NCI-H1417 treated with DMSO at 0.1 percent for 48 hours (cell line): Measurements from ENCODE around the gene BPIFB2.

Source experiments
- DNase-seq: peaks from one replicate; lab custom pipeline; 2025; lab: John Stamatoyannopoulos, UW

Gene BPIFB2

DNA sequence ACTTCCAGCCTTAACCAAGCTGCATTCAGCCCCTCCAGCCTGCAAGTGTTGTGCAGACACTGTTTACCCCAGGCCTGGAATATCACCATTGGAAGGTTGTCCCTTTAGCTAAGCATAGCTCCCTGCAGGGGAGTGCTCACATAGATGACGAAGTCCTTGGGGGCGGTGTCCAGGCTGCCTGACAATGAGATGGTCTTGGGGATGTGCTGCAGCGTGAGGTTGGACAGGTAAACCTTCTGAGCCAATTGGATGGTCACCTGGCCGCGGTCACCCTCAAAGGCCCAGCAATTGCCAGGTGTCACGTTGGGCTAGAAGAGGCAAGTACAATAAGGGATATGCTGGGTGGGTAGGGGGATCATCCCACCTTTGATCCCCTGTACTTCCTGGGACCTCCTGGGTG is 21.9 kb upstream of the BPIFB2 start:
- no peak for DNase-seq

DNA sequence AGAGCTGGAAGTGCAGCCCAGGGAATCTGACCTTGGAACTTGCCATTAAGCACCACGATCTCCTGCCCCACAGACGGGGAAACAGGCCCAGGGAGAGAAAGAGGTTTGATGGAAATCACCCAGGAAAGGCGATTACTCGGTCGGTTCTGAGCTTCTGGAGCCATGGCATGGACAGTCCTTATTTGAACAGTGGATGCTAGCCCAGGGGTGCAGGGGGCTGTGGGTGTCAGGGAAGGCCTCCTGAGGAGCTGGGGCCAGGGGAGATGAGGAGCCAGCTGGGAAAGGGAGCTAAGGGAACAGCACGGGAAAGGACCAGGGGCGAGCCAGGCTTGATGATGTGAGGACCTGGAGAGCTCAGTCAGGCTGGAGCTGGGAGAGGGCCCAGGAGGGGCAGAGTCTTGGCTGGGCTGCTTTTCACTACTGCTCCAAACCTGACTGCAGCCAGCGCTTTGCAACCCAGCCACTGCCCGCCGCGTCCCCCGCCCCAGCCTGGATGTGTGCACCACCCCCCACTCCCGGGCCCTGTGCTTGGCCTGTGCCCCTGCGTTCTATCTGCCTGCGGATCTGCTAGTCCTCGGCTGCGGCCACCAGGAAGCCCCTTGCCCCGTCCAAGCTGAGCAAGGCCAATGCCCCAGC is 21.1 kb upstream of the BPIFB2 start:
- DNase-seq, result no peak

DNA sequence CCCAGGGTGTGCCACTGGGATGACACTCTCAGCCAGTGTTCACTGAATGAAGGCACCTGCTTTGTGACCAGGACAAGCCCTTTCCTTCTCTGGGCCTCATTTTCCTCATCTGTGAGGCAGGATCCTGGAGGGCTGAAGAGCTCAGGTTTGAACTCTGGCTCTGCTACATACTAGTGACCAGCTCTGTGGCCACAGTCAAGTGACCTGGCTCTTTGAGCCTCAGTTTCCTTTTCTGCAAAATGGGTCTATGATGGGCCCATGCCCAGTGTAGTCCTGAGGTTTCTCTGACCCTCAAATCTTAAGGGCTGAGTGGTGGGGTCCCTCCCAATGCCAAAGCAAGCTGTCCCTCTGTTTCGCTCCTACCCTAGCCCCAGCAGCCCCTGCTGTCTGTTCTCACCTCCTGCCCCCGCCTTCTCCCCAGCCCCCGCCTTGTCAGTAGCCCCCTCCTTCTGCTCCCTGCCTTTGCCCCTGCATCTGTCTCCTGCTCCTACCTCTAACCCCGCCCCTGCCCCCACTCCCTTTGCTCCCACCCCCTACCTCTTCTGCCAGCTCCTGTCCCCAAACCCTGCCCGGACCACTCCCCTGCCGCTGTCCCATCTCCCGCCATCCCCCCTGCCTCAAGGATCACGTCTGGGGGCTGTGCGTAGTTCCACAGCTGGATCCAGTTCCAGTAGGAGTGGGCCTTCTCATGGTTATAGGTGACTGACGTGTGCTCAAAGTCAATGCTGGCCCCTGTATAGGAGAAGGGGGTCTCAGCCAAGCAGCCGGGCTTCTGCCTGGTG is 20.3 kb upstream of the BPIFB2 start:
- no peak for DNase-seq

DNA sequence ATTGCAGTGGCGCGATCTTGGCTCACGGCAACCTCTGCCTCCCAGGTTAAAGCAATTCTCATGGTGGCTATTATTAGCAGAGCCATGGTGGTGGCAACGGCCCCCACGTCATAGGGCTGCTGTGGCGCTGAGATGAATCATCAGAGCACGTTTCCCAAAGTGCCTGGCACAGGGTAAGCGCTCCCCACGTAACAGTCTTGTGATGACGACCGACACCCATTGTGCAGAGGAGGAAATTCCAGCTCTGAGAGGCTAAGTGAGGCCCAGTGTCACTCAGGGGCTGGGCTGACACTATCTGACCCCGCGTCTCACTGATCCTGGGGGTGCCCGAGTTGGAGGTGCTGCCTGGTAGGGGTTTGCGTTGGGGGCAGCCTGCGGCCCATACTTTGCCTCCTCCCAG is 19.5 kb upstream of the BPIFB2 start:
- DNase-seq, result no peak

DNA sequence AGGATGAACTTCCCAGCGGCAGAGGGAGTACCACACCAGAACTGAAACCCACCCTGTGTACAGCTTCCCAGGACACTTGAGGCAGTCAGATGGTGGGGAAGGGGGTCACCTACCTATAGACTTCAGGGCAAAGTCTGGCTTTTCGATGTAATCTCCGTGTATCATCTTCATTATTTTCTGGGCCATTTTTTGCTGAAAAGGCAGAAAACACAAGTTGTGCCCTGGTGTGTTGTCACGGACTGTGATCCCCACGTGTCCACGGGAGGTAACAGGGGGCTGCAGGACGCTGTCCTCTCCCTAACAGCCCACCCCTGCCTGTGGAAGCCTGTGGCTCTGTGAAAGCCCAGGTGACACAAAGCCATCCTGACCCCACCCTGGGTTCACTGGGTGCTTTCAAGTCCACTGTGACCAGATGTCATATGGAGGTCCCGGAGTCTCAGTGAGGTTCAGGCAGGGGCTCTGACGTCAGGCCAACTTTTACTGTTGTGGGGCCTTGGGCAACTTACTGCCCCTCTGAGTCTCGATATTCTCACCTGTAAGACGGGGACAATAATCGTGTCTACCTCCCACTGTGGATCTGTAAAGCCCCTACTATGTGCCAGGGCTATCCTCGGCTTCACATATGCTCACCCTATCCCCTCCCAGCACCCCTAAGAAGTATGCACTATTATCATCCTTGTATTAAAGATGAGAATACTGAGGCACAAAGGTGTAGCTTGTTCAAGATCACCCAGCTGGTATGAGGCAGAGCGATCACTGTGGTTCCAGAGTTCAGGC is 17.8 kb upstream of the BPIFB2 start:
- no peak for DNase-seq

DNA sequence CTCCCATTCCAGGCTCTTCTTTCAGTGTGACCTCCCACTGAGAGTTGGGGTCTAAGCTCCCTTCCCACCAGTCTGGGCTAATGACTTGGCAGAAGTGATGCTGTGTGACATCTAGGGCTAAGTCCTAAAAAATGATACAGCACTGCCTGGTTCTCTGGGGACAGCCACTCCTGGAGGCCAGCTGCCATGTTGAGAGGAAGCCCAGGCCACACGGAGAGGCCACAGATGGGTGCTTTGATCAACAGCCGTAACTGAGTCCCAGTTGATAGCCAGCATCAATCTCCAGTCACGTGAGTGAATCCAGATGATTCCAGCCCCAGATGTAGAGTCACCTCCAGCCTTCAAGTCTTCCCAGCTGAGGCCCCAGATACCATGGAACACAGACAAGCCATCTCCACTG is 17.1 kb upstream of the BPIFB2 start:
- no peak for DNase-seq

DNA sequence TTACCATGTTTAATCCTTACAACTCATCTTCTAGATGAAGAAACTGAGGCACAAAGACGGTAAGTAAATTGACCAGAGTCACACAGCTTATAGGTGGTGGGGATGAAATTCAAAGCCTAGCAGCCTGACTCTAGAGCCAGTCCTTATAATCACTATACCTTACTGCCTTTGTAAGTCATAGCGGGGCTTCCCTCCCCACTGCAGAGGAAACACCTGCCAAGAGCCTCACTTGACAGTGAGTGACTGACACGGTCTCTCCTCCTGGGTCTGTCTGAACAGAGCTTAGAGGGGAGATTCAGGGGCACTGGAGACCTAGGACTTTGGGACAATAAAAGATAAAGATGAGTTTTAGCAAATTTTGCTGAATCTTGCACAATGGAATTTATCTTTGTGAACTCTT is 16.1 kb upstream of the BPIFB2 start:
- DNase-seq, result no peak

DNA sequence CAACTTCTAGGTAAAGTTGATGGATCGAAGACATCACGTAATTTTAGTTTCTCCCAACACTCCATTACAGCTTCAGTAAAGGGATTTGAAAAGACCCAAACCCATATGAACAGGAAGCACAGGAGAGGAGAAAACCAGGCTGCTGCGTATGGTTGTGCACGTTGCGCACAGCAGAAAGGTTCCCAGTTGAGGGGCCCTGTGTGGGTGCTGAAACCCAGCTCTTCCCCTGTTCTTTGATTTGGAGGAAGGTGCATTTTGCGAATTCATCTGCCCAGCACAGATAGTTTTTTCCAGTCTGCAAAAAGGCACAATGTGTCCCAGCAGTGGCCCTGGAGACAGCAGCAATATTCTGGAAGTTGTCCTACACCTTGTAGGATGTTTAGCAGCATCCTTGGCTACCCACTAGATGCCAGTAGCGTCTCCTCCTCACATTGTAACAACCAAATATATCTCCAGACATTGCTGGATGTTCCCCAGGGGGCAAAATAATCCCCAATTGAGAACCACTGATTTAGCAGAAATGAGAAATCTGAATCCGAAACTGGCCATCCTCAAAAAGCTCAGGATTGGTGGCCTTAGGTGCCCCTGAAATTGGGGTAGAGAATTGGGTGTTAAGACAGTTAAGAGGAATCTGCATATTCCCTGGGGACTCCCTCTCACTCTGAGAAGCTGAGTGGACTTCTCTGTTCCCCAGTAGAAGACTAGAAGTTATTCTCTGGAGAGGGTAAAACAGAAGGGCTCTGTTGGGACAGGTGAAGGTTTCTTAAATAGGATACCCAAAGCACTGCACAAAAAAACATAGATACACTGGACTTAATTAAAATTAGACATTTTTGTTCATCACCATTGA is 15.5 kb upstream of the BPIFB2 start:
- no peak for DNase-seq

DNA sequence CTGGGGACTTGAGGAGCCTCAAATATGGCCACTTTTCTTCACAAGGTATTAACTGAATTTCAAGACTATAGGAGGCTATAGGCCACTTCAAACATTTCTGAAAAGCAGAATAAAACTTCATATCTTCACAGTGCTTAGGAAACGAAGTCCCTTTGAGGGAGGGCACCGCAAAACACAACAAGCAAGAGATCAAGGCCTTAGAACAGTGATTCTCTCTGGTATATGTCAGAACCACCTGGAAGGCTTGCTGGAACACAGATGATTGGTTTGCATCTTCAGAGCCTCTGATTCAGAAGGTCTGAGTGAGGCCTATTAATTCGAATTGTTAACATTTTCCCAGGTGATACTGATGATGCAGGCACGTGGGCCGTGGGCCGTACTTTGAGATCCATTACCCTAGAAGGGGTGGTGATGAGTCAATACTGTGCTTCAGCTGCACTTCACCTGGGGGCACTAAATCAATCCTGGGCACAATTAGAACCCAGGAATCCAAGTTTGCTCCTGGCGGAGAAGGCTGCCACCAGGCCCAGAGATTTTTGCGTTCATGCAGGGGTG is 13.9 kb upstream of the BPIFB2 start:
- no peak for DNase-seq

DNA sequence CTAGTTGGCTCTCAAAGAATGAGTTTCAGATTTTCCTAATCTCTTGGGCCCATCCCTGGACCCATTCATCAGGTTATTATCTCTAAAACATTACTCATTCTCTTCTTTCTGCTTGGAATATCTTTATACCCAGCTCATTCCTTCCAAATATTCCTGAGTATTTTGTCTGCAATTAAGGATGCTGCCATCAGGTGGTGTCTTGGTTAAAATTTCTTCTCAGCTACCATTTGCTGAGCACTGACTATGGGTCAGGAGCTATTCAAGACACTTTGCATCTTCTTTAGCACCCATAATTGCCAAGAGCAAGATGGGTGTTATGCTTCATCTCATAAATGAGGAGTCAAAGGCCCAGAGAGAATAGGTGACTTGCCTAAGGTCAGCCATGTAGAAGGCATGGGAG is 11.7 kb upstream of the BPIFB2 start:
- DNase-seq, result no peak

DNA sequence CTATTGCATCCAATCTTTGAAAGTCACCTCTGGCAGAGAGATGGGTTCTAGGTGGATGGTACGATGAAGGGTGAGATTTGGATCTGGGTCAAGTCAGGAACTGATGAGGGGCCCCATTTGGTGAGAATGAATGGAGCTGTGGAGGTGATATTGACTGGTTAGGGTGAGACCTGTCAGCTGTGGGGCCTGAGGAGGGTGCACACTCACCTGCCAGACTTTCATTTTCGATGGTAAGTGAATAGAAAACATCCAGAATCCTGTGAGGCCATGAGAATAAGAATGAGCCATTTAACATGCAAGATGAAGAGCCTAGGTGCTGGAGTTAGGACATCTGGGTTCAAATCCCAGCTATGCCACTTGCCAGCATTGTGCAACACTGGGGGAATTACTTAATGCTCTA is 10.1 kb upstream of the BPIFB2 start:
- no peak for DNase-seq

DNA sequence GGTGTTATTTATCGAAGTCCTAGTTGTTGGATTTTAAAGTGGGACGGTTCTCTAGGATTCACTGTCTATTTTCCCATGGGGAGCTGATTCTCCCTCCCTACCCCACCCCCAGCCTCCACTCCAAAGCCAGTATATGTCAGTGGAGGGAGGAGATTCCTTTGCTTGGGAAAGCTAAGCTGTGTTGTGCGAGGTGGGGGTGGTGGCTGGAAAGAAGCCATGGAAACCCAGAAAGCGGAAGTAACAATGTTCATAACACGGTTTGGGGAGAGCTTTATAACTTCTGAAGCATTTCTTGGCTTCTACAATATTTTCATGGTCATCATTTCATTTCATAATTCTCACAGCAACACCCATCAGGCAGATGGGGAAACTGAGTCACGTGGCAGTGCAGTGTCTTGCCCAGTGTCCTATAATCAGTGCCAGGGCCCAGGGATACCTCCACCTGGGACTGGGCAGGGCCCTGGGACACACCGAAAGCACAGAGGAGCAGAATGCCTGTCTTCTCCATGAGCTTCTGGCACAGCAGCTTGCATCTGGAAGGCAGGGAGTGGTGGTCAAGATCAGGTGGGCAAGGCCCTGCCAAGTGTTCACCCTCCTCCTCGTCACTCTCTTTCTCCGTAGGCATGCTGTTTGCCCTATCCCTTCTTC is 7.8 kb upstream of the BPIFB2 start:
- DNase-seq, result no peak

DNA sequence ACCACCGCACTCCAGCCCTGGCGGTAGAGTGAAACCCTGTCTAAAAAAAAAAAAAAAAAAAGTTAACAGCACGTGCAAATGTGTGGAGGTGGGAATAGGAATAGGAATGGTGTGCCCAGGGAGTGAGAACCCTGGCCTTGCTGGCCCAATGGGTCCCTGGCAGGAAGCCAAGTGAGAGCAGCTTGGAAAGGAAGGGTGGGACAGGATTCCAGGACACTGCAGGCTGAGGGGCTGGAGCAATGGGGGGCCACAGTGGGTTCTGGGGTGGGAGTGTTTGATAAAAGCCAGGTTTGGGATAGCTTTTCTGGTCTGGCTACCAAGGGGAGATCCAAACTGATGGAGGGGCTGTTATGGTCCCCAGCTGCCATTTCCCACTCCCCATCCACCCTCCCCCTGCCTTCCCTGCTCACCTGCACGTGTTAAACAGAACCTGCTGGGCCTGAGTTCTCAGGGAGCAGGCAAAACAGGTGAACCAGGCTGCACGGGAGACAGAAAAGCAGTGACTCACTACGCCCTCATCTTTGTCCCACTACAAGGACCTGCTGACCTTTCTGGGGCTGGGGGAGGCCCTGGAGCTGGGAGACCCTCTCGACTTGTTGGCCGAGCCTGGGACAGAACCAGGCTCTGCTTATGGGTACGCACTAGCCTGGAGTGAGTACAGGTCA is 6.6 kb upstream of the BPIFB2 start:
- no peak for DNase-seq

DNA sequence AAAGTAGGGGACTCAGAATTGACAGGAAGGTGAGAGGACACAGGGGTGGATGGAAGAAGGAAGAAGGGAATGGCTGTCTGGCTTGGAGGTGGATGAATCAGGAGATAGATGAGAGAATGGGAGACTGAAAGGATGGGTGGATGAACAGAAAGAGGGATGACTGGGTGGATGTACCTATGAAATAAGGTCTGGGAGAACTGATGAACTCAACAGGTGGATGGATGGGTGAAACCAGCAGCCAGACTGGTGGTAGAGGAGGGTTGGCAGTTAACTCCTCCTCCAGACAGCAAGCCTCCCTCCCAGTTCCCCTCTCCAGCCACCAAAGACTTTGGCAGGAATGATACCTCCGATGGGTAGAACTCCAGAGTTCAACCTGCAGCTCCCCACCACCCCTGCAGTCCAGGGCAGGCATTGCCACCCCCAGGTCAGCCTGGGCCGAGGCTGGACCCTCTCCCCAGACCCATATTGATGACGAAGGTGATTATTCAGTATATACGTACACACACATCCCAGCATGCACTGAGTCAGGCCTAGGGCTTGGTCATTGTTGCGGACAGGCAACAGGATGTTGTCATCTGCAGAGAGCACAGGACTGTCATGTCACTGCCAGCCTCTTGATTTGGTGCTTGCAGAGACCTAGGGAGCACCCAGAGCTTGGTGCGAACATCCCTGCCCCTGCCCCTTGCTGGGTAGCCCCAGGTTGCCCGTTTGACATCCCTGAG is 5.3 kb upstream of the BPIFB2 start:
- DNase-seq, result no peak

DNA sequence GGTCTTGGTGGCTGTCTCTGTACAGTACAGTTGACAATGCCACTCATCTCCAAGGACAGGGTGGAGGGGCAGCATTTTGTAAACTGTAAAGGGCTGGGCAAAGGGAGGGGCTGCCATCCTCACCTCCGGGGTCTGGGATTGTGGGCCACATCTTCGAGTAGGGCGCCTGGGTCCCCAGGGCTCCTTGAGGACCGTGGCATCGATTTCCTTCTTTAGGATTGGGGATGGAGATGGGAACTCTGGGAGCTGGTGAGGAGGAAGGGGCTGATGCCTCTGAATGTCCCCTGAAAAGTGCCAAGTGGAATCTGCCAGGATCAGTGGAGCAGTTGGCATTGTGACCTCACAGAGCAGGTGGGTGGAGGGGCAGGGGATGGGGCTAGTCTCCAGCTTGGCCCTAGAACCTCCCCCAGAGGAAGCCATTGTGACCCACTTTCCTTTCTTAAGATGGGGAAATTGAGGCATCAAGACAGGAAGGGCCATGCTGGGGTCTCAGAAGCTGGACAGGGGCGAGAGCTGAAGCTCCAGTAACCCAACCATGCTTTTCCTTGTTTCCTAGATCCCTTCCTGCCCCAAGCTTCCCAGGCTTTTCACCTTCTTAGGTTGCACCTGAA is 3.3 kb upstream of the BPIFB2 start, which contains the start of gene SUN5:
TSS of gene SUN5 (minus strand) at position 293 of the 611 bp plus-strand sequence. CDS start at position 200, 93 bp downstream.
- DNase-seq, result no peak

DNA sequence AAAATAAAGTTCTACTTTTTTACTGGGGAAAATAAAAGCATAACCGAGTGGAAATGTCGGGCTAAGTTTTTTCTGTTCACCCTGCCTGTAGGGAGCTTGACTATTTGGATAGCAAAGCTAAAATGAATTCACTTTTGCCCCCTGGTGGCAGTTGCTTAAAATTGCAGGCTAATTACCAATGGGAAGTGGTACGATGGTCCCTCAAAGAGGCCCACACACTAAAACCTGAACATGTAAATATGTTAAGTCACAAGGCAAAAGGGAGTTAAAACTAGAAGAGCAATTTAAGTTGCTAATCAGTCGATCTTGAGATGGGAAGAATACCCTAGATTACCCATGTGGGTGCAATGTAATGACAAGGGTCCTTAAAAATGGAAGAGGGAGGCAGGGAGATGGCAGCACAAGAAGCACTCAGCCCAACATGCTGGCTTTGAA is 2.4 kb upstream of the BPIFB2 start:
- no peak for DNase-seq

DNA sequence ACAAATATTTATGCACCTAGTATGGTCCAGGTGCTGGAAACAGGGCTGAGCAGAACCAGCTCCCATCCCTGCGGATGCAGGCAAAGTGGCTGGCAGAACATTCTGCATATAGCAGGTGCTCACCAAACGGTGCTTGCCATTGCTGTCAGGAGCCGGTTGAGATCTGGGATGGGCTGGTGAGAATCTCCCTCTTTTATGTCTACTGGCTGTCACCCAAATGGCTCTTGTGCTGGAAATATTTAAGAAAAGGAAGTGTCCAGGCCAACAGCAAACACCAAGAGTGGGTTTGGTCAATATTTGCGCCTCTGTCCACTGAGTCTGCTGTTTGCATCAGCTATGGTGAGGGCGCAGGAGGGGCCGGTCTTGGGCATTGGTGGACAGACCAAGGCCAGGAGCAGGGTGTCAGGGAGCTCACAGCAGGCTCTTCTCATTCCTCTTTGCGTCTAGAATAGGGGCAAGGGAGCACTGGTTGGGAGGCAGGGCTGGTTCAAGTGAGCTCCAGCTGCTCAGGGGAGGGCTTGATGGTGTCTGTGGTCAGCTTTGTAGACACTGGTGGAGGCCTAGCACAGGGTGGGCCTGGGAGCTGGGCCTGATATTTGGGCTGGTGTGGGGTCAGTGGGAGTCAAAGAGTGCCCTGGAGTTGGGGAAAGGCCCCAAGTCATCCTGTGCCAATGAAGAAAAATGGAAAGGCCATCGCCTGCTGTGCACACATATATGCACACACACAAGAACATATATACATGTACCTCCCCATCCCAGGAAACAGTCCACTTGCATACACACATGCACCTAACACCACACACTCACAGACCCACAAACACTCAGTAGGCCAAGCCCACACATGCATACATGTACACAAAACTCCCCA is 1.4 kb upstream of the BPIFB2 start:
- no peak for DNase-seq

DNA sequence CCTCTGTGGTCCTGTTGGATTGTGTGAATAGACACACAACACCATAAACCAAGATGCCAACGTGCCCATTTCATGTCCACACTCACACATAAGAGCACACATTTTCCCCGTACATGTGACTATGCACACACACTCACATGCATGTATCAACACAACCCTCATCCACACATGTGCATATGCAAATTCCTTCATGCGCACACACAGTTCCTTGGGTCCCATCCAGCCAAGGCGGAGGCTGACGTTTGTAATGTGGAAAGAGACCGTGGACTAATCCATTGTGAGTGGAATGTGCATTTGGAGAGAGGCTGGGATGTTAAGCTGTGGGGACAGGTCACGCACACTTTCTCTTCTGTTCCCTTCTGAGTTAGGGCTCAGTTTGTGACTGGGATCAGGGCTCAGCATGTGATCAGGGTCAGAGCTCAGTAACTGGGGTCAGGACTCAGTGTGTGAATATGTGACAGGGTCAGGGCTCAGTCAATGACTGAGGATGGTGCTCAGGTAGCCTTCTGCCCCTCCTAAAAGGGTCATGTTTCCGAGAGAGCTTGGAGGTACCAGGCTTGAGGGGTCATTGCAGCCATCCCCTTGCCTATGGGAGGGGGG is 628 bp upstream of the BPIFB2 start:
- DNase-seq, result no peak
